OCI-LY1 (cell line): Measurements from ENCODE around the gene SP3.

Source experiments
- H2AFZ ChIP-seq: fragments of 200-600 bp; sonication (generic), shearing (Covaris generic); 2 replicates; pipeline ENCODE4 v1.6.0; 2014; ENCODE audit warnings: antibody characterized with exemption, mild to moderate bottlenecking, low read length
- H3F3A ChIP-seq: fragments of 200-600 bp; sonication (generic), shearing (Covaris generic); 2 replicates; pipeline ENCODE4 v1.6.0; 2014; ENCODE audit warnings: mild to moderate bottlenecking, antibody characterized with exemption, low read length, moderate library complexity; ENCODE audit not compliant: insufficient read depth
- H3K27ac ChIP-seq: fragments of 200-600 bp; sonication (generic); 2 replicates; pipeline ENCODE4 v1.5.1; 2014; ENCODE audit warnings: low read length, mixed run types, mild to moderate bottlenecking, low read depth; ENCODE audit not compliant: poor library complexity, severe bottlenecking
- H3K27me3 ChIP-seq: fragments of 200-600 bp; sonication (generic); 2 replicates; pipeline ENCODE4 v1.6.0; 2014; ENCODE audit warnings: antibody characterized with exemption, mild to moderate bottlenecking, low read length, moderate library complexity; ENCODE audit not compliant: insufficient read depth
- H3K36me3 ChIP-seq: fragments of 200-600 bp; sonication (generic); 2 replicates; pipeline ENCODE4 v1.6.1; 2014; ENCODE audit warnings: mild to moderate bottlenecking, antibody characterized with exemption, low read length, moderate library complexity, mixed read lengths; ENCODE audit not compliant: insufficient read depth
- H3K4me1 ChIP-seq: fragments of 200-600 bp; sonication (generic); 2 replicates; pipeline ENCODE4 v1.5.1; 2014; ENCODE audit warnings: mild to moderate bottlenecking, low read length, moderate library complexity; ENCODE audit not compliant: insufficient read depth, severe bottlenecking
- H3K4me2 ChIP-seq: fragments of 200-600 bp; sonication (generic), shearing (Covaris generic); 2 replicates; pipeline ENCODE4 v1.6.1; 2014; ENCODE audit warnings: low read length
- H3K4me3 ChIP-seq: fragments of 200-600 bp; sonication (generic); 2 replicates; pipeline ENCODE4 v1.5.1; 2014; ENCODE audit warnings: low read length, low read depth, mild to moderate bottlenecking, mixed read lengths; ENCODE audit not compliant: poor library complexity, severe bottlenecking
- H3K79me2 ChIP-seq: fragments of 200-600 bp; shearing (Covaris generic); 2 replicates; pipeline ENCODE4 v1.6.1; 2016; ENCODE audit warnings: mixed run types, low read length, mixed read lengths; ENCODE audit not compliant: insufficient read depth
- H3K9ac ChIP-seq: fragments of 200-600 bp; sonication (generic), shearing (Covaris generic); 2 replicates; pipeline ENCODE4 v1.6.1; 2014; ENCODE audit warnings: mild to moderate bottlenecking, low read length, mixed read lengths
- H3K9me2 ChIP-seq: fragments of 200-600 bp; sonication (generic), shearing (Covaris generic); 2 replicates; pipeline ENCODE4 v1.6.1; 2014; ENCODE audit warnings: low read depth, mild to moderate bottlenecking, low read length, mixed read lengths
- H3K9me3 ChIP-seq: fragments of 200-600 bp; shearing (Covaris generic); 2 replicates; pipeline ENCODE4 v1.6.1; 2014; ENCODE audit warnings: low read length, mixed read lengths
- H4K20me1 ChIP-seq: fragments of 200-600 bp; sonication (generic), shearing (Covaris generic); 2 replicates; pipeline ENCODE4 v1.6.0; 2016; ENCODE audit warnings: mild to moderate bottlenecking, low read length; ENCODE audit not compliant: insufficient read depth
- CTCF ChIP-seq: fragments of 200-600 bp; sonication (generic), shearing (Covaris generic); IDR thresholded peaks from 2 replicates; pipeline ENCODE4 v1.5.1; 2017; ENCODE audit warnings: mild to moderate bottlenecking, antibody characterized with exemption, low read length, moderate library complexity, mixed read lengths
- EZH2 ChIP-seq: fragments of 200-600 bp; sonication (generic), shearing (Covaris generic); IDR thresholded peaks from 2 replicates; pipeline ENCODE4 v1.8.0; 2017; ENCODE audit warnings: borderline replicate concordance, mixed run types, mild to moderate bottlenecking, antibody characterized with exemption, low read length, moderate library complexity, mixed read lengths

Gene SP3

GRCh38 chr2:173947131-173947530, 18.0 kb downstream of the SP3 start:
- no peaks in the 10 kb centered on the region for H3F3A ChIP-seq
- H3K4me3 ChIP-seq = no peak overlapping the region
- no peaks in the 10 kb centered on the region for H3K27me3 ChIP-seq
- H2AFZ ChIP-seq = no peak overlapping the region
- peaks cover 2% of the 10 kb centered on the region; the same call in 1 of the 2 replicates for H4K20me1 ChIP-seq
- no peaks in the 10 kb centered on the region for H3K9me2 ChIP-seq
- no peak overlapping the region for H3K4me2 ChIP-seq
- no peak overlapping the region for H3K9ac ChIP-seq
- peaks cover 47% of the 10 kb centered on the region for H3K36me3 ChIP-seq
- TF ChIP-seq CTCF (no peak), EZH2 (no peak)
- no peak overlapping the region for H3K27ac ChIP-seq
- H3K9me3 ChIP-seq = no peaks in the 10 kb centered on the region
- peaks cover 100% of the 10 kb centered on the region for H3K79me2 ChIP-seq
- peaks cover 18% of the 10 kb centered on the region for H3K4me1 ChIP-seq

- Histone ChIP-seq H3K79me2 (peaks cover 100% of the 10 kb centered on the region), H3K9ac (no peak overlapping the region), H3K27ac (no peak overlapping the region), H3K4me1 (peaks cover 40% of the 10 kb centered on the region), H3F3A (no peaks in the 10 kb centered on the region), H3K9me3 (no peaks in the 10 kb centered on the region), H3K36me3 (peaks cover 14% of the 10 kb centered on the region; the same call in 1 of the 2 replicates), H2AFZ (no peak overlapping the region), H4K20me1 (peaks cover 6% of the 10 kb centered on the region; the same call in 1 of the 2 replicates), H3K27me3 (no peaks in the 10 kb centered on the region), H3K9me2 (no peaks in the 10 kb centered on the region), H3K4me2 (no peak overlapping the region), H3K4me3 (no peak overlapping the region)
- TF ChIP-seq EZH2 (no peak), CTCF (no peak)
Measured at GRCh38 chr2:173943738-173944137, 21.4 kb downstream of the SP3 start.

- H3K9me2 ChIP-seq = no peaks in the 10 kb centered on the region
- peaks cover 7% of the 10 kb centered on the region; the same call in 1 of the 2 replicates for H4K20me1 ChIP-seq
- H3K9me3 ChIP-seq = no peaks in the 10 kb centered on the region
- no peaks in the 10 kb centered on the region for H3F3A ChIP-seq
- peaks cover 47% of the 10 kb centered on the region for H3K4me1 ChIP-seq
- no peak overlapping the region for H3K4me2 ChIP-seq
- H3K4me3 ChIP-seq = no peak overlapping the region
- no peak overlapping the region for H2AFZ ChIP-seq
- H3K27ac ChIP-seq = no peak overlapping the region
- H3K36me3 ChIP-seq = peaks cover 9% of the 10 kb centered on the region; the same call in 1 of the 2 replicates
- H3K27me3 ChIP-seq = no peaks in the 10 kb centered on the region
- peaks cover 100% of the 10 kb centered on the region for H3K79me2 ChIP-seq
- no peak overlapping the region for H3K9ac ChIP-seq
- TF ChIP-seq EZH2 (no peak), CTCF (no peak)
Measured at GRCh38 chr2:173942861-173943523, 22.2 kb downstream of the SP3 start.
